ENCODE measurements around the gene ERICH6B.

DNA sequence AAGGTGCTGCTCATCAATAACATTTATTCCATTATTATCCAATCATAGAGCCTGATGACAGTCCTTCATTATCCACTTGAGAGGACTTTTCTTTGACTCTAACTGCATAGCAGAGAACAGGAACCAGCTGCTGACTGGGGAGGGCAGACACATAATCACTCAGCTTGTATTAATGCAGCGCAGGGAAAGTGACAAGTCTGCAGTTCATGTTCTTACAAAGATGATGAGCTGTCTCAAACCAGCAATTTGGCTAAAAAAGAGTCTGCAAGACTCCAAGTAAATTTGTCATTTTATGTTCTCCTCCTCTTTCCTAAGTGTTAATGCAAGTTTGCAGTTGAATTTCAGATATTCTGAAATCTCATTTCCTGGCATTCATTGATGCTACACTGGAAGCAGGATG lies 46.6 kb upstream of the ERICH6B start:
- TF ChIP-seq POLR2A (IDR thresholded peaks at IDR 0.05) = no peak
- TF ChIP-seq, protein P1, sequence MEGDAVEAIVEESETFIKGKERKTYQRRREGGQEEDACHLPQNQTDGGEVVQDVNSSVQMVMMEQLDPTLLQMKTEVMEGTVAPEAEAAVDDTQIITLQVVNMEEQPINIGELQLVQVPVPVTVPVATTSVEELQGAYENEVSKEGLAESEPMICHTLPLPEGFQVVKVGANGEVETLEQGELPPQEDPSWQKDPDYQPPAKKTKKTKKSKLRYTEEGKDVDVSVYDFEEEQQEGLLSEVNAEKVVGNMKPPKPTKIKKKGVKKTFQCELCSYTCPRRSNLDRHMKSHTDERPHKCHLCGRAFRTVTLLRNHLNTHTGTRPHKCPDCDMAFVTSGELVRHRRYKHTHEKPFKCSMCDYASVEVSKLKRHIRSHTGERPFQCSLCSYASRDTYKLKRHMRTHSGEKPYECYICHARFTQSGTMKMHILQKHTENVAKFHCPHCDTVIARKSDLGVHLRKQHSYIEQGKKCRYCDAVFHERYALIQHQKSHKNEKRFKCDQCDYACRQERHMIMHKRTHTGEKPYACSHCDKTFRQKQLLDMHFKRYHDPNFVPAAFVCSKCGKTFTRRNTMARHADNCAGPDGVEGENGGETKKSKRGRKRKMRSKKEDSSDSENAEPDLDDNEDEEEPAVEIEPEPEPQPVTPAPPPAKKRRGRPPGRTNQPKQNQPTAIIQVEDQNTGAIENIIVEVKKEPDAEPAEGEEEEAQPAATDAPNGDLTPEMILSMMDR (IDR thresholded peaks at IDR 0.05) = no peak

All from stomach (tissue), 4 donors.